H1 (cell line): ENCODE measurements around the gene TM4SF20. TPM values are rescaled to one million over a fixed set of nuclear protein-coding genes. Genes with fewer than 3 reads are reported as not detected.
A peak's percentile ranks its signal among the peaks of the same experiment; 100 is the strongest.

Experiments used
- CTCF ChIA-PET: fragments of 300-600 bp; sonication (Branson Sonifier 250); formaldehyde crosslinking; loops from one replicate; lab custom pipeline; 2021; ENCODE audit not compliant: partially characterized antibody; lab: Charles Lee
- POLR2A ChIA-PET: fragments of 300-600 bp; sonication (Branson Sonifier 250); formaldehyde crosslinking; loops from one replicate; lab custom pipeline; 2021; ENCODE audit warnings: inconsistent platforms; ENCODE audit not compliant: partially characterized antibody; lab: Charles Lee
- DNase-seq, 2 experiments: peaks; one replicate each; pipeline versions ENCODE4 v3.0.0 to v3.0.0-alpha.2; 2010 to 2022; ENCODE audit warnings: low spot score in 2 of 2, low read depth in 1 of 2, mixed read lengths in 1 of 2
- FAIRE-seq: peaks from 2 replicates; lab custom pipeline; 2011; peaks lifted over from hg19 to GRCh38; lab: Jason Lieb, UNC
- H2AFZ ChIP-seq: 2 replicates; pipeline ENCODE4 v1.8.1; 2012; ENCODE audit warnings: low read length, inconsistent platforms
- H2AK5ac ChIP-seq: 2 replicates; pipeline ENCODE4 v1.6.1; 2013; ENCODE audit warnings: low read depth, low read length
- H2BK120ac ChIP-seq: replicated peaks from 2 replicates; pipeline ENCODE3; 2013; ENCODE audit warnings: low read depth, low read length, inconsistent platforms
- H2BK12ac ChIP-seq: 2 replicates; pipeline ENCODE4 v1.6.1; 2013; ENCODE audit warnings: low read depth, low read length
- H2BK15ac ChIP-seq: 2 replicates; pipeline ENCODE4 v1.6.1; 2013; ENCODE audit warnings: low read length
- H2BK20ac ChIP-seq: 2 replicates; pipeline ENCODE4 v1.6.1; 2013; ENCODE audit warnings: low read length
- H2BK5ac ChIP-seq: 2 replicates; pipeline ENCODE4 v1.6.1; 2013; ENCODE audit warnings: low read depth, low read length
- H3K14ac ChIP-seq: 2 replicates; pipeline ENCODE4 v1.6.1; 2013; ENCODE audit warnings: inconsistent platforms; ENCODE audit not compliant: insufficient read length
- H3K18ac ChIP-seq: 2 replicates; pipeline ENCODE4 v1.6.1; 2013; ENCODE audit warnings: low read length; ENCODE audit errors: extremely low read depth
- H3K23ac ChIP-seq: 2 replicates; pipeline ENCODE4 v1.6.1; 2013; ENCODE audit warnings: inconsistent platforms; ENCODE audit not compliant: insufficient read length
- H3K23me2 ChIP-seq: 2 replicates; pipeline ENCODE4 v1.6.1; 2013; ENCODE audit warnings: low read depth, low read length
- H3K27ac ChIP-seq: 2 replicates; pipeline ENCODE4 v1.6.1; 2011; ENCODE audit warnings: low read depth, low read length, inconsistent platforms
- H3K27me3 ChIP-seq, 4 experiments: replicated peaks in 1 of 4; 1 replicate in 1 of 4; 2 replicates in 3 of 4; pipeline versions ENCODE4 v1.6.1 to v1.8.1; 2011 to 2013; ENCODE audit warnings: low read length in 3 of 4, mild to moderate bottlenecking in 3 of 4, inconsistent platforms in 2 of 4, mixed read lengths in 2 of 4, moderate library complexity in 1 of 4; ENCODE audit not compliant: control insufficient read depth in 3 of 4, insufficient read depth in 3 of 4; ENCODE audit errors: extremely low read depth in 1 of 4
- H3K36me3 ChIP-seq, 4 experiments: 2 replicates each; pipeline versions ENCODE4 v1.6.1 to v1.8.1; 2011 to 2013; ENCODE audit warnings: mild to moderate bottlenecking in 4 of 4, low read length in 3 of 4, moderate library complexity in 2 of 4, control low read depth in 1 of 4, inconsistent platforms in 1 of 4; ENCODE audit not compliant: insufficient read depth in 4 of 4, control insufficient read depth in 2 of 4
- H3K4ac ChIP-seq: replicated peaks from 2 replicates; pipeline ENCODE3; 2013; ENCODE audit warnings: low read length, low read depth, mixed read lengths, inconsistent platforms; ENCODE audit not compliant: insufficient read length
- H3K4me1 ChIP-seq, 4 experiments: replicated peaks in 1 of 4; 1 replicate in 1 of 4; 2 replicates in 3 of 4; pipeline versions ENCODE4 v1.6.1 to v1.8.1; 2011 to 2013; ENCODE audit warnings: low read length in 3 of 4, inconsistent platforms in 2 of 4, mixed read lengths in 1 of 4; ENCODE audit not compliant: insufficient read depth in 4 of 4, control insufficient read depth in 3 of 4
- H3K4me2 ChIP-seq, 2 experiments: 2 replicates each; pipeline versions ENCODE4 v1.6.1 to v1.8.1; 2011 to 2013; ENCODE audit warnings: low read depth in 2 of 2, low read length in 2 of 2, control low read depth in 1 of 2, inconsistent platforms in 1 of 2, mild to moderate bottlenecking in 1 of 2; ENCODE audit not compliant: insufficient read depth in 1 of 2
- H3K4me3 ChIP-seq, 4 experiments: fragments of 200-600, 300-600 bp in 1 of 4; sonication (generic), shearing (Covaris generic), sonication (Bioruptor Twin) in 1 of 4; 2 replicates each; pipeline versions ENCODE4 v1.5.1 to v1.8.1; 2011 to 2016; ENCODE audit warnings: low read length in 4 of 4, low read depth in 3 of 4, control low read depth in 2 of 4, inconsistent platforms in 2 of 4, mild to moderate bottlenecking in 2 of 4, mixed read lengths in 1 of 4, moderate library complexity in 1 of 4; ENCODE audit not compliant: insufficient read depth in 2 of 4; ENCODE audit errors: extremely low read depth in 1 of 4
- H3K56ac ChIP-seq: replicated peaks from 2 replicates; pipeline ENCODE3; 2013; ENCODE audit warnings: low read depth, mild to moderate bottlenecking, mixed read lengths, low read length, inconsistent platforms; ENCODE audit not compliant: insufficient read length
- H3K79me1 ChIP-seq: 2 replicates; pipeline ENCODE4 v1.6.1; 2013; ENCODE audit warnings: low read depth, low read length, control low read depth
- H3K79me2 ChIP-seq, 2 experiments: 2 replicates each; pipeline versions ENCODE4 v1.6.1 to v1.8.1; 2012 to 2013; ENCODE audit warnings: low read length in 2 of 2, mild to moderate bottlenecking in 2 of 2, inconsistent platforms in 1 of 2; ENCODE audit not compliant: insufficient read depth in 2 of 2, control insufficient read depth in 1 of 2
- H3K9ac ChIP-seq, 4 experiments: replicated peaks in 1 of 4; 1 replicate in 1 of 4; 2 replicates in 3 of 4; pipeline versions ENCODE4 v1.6.1 to v1.8.1; 2011 to 2013; ENCODE audit warnings: low read depth in 3 of 4, low read length in 3 of 4, control low read depth in 2 of 4, mild to moderate bottlenecking in 2 of 4, moderate library complexity in 2 of 4, inconsistent platforms in 1 of 4; ENCODE audit errors: extremely low read depth in 1 of 4
- H3K9me3 ChIP-seq, 2 experiments: 2 replicates each; pipeline versions ENCODE4 v1.6.1 to v1.8.1; 2012 to 2013; ENCODE audit warnings: mild to moderate bottlenecking in 2 of 2, moderate library complexity in 2 of 2, control low read depth in 1 of 2, inconsistent platforms in 1 of 2, low read depth in 1 of 2, low read length in 1 of 2, mixed read lengths in 1 of 2; ENCODE audit not compliant: insufficient read depth in 2 of 2
- H4K20me1 ChIP-seq, 2 experiments: replicated peaks in 1 of 2; 2 replicates each; pipeline versions ENCODE3 to v1.8.1; 2011 to 2013; ENCODE audit warnings: inconsistent platforms in 2 of 2, low read length in 2 of 2, mild to moderate bottlenecking in 1 of 2; ENCODE audit not compliant: insufficient read depth in 2 of 2, control insufficient read depth in 1 of 2
- H4K5ac ChIP-seq: 2 replicates; pipeline ENCODE4 v1.6.1; 2013; ENCODE audit warnings: low read length, low read depth, mixed read lengths, inconsistent platforms; ENCODE audit not compliant: insufficient read length
- H4K8ac ChIP-seq: 2 replicates; pipeline ENCODE4 v1.8.0; 2013; ENCODE audit warnings: mild to moderate bottlenecking, moderate library complexity, low read length, inconsistent platforms; ENCODE audit not compliant: insufficient read depth; ENCODE audit errors: extremely low read depth
- H4K91ac ChIP-seq: replicated peaks from 2 replicates; pipeline ENCODE3; 2013; ENCODE audit warnings: low read length, mixed read lengths, inconsistent platforms; ENCODE audit not compliant: insufficient read length
- ATF2 ChIP-seq: IDR thresholded peaks from 2 replicates; pipeline ENCODE4 v1.6.1; 2012; ENCODE audit warnings: low read length, inconsistent platforms
- BACH1 ChIP-seq: IDR thresholded peaks from 2 replicates; pipeline ENCODE4 v1.6.1; 2012; ENCODE audit warnings: low read length, improper control_type of control experiment
- BRCA1 ChIP-seq: IDR thresholded peaks from 2 replicates; pipeline ENCODE4 v1.6.1; 2012; ENCODE audit warnings: low read depth, low read length, improper control_type of control experiment
- CBX5 ChIP-seq: fragments of 300-800, 300-1000 bp; sonication (generic); IDR thresholded peaks from 2 replicates; pipeline ENCODE4 v1.7.1; 2016; ENCODE audit warnings: antibody characterized with exemption, low read length, low read depth
- CEBPB ChIP-seq: IDR thresholded peaks from 2 replicates; pipeline ENCODE4 v1.6.1; 2012; ENCODE audit warnings: low read depth, low read length
- GABPA ChIP-seq: IDR thresholded peaks from 2 replicates; pipeline ENCODE4 v1.6.1; 2011; ENCODE audit warnings: mild to moderate bottlenecking, low read length, moderate library complexity, borderline replicate concordance; ENCODE audit not compliant: insufficient read depth
- HDAC2 ChIP-seq, 2 experiments: fragments of 300-600 bp in 1 of 2; sonication (generic) in 1 of 2; IDR thresholded peaks; 2 replicates each; pipeline ENCODE4 v1.6.1; 2011 to 2012; ENCODE audit warnings: low read depth in 2 of 2, low read length in 2 of 2, mild to moderate bottlenecking in 2 of 2, moderate library complexity in 2 of 2, borderline replicate concordance in 1 of 2, inconsistent platforms in 1 of 2
- KDM5A ChIP-seq: fragments of 200-600 bp; IDR thresholded peaks from 2 replicates; pipeline ENCODE4 v1.7.1; 2012; ENCODE audit warnings: mild to moderate bottlenecking, low read length, inconsistent platforms, mixed read lengths
- POU5F1 ChIP-seq: IDR thresholded peaks from 2 replicates; pipeline ENCODE4 v1.6.1; 2011; ENCODE audit warnings: low read depth, mild to moderate bottlenecking, low read length, moderate library complexity
- SAP30 ChIP-seq: fragments of 300-600 bp; sonication (generic); IDR thresholded peaks from 2 replicates; pipeline ENCODE4 v1.7.1; 2012; ENCODE audit warnings: low read length, moderate library complexity, mild to moderate bottlenecking, inconsistent platforms; ENCODE audit not compliant: insufficient read depth, insufficient replicate concordance
- SUZ12 ChIP-seq: fragments of 200-600 bp; sonication (generic); IDR thresholded peaks from 2 replicates; pipeline ENCODE4 v1.6.1; 2012; ENCODE audit warnings: mild to moderate bottlenecking, inconsistent platforms, low read length, moderate library complexity, mixed read lengths
- ZNF274 ChIP-seq: IDR thresholded peaks from 2 replicates; pipeline ENCODE4 v1.7.0; 2012; ENCODE audit warnings: low read length, borderline replicate concordance; ENCODE audit errors: extremely low read depth
- WGBS, 2 experiments: shearing (Covaris generic) in 1 of 2; methylation state at CpG; one replicate each; pipeline versions ENCODE4 v1.1.6 to v1.1.7; 2013 to 2015; ENCODE audit warnings: low lambda C conversion rate in 2 of 2, mixed read lengths in 2 of 2, inconsistent platforms in 1 of 2, low coverage in 1 of 2, missing lambda C conversion rate in 1 of 2; ENCODE audit not compliant: insufficient replicate concordance in 2 of 2, insufficient coverage in 1 of 2, insufficient read length in 1 of 2; ENCODE audit errors: extremely low coverage in 1 of 2, missing lambda C conversion rate in 1 of 2; 5-methylcytosine and 5-hydroxymethylcytosine counted together
- polyA plus RNA-seq, 7 experiments: library from polyadenylated mRNA; depleted of rRNA in 3 of 7; stranded (reverse) in 5 of 7; unstranded in 2 of 7; fragments of >200 nt in 5 of 7; fragments of 200-250 nt in 2 of 7; gene quantifications; 1 replicate in 5 of 7; 2 replicates in 1 of 7; 4 replicates in 1 of 7; pipeline versions ENCODE4 v1.2.1 to v1.2.3, GENCODE V29; 2011 to 2013; ENCODE audit warnings: missing spikeins in 2 of 7, mixed read lengths in 2 of 7
- total RNA-seq: library from RNA; stranded (reverse); fragmentation: NEBNext Ultra II Directional; extraction: Animal tissue kit (Norgen Biotek cat#: 25700); gene quantifications from 2 replicates; pipeline ENCODE4 v1.2.1, GENCODE V29; 2021

TM4SF20 gene
- total and polyA plus RNA-seq, 2 of the 8 experiments (the other 6 are each of a cell fraction or from before 2014, with no cell fraction given): not detected

- no peak overlapping the region for H4K5ac ChIP-seq
- 97% methylated on average over 4 of the region's 4 CpGs; no CpG with 5 or more reads in 1 of the 2 experiments for WGBS, 2 experiments
- FAIRE-seq (no peak), DNase-seq (no peak)
- peaks cover 9 to 22% of the 10 kb centered on the region in 2 experiments; a peak in 3 of 4 replicates for H3K9me3 ChIP-seq
- H2AK5ac ChIP-seq: no peak overlapping the region
- H3K4me2 ChIP-seq: peak overlapping the region in 1 of 2 experiments; percentile 69; a peak in 1 of 4 replicates
- ChIA-PET CTCF (no interaction called here), POLR2A (interaction anchor here (1.4 kb wide), 1 partner anchor 25 kb away, joined by 3 read pairs; no protein-coding TSS in a partner anchor)
- H3K56ac ChIP-seq: no peak overlapping the region
- no peak overlapping the region for H3K9ac ChIP-seq
- no peaks in the 10 kb centered on the region; a peak in 1 of 7 replicates for H3K4me1 ChIP-seq
- H2BK5ac ChIP-seq: no peak overlapping the region
- H3K79me1 ChIP-seq: no peaks in the 10 kb centered on the region
- H3K36me3 ChIP-seq: peaks cover 0 to 6% (median 0%) of the 10 kb centered on the region in 4 experiments; a peak in 2 of 8 replicates
- no peak overlapping the region for H4K8ac ChIP-seq
- no peak overlapping the region for H2AFZ ChIP-seq
- H3K14ac ChIP-seq: no peak overlapping the region
- H4K91ac ChIP-seq: no peak overlapping the region
- peaks cover 0 to 3% of the 10 kb centered on the region in 2 experiments for H4K20me1 ChIP-seq
- H3K23me2 ChIP-seq: no peaks in the 10 kb centered on the region; the same call in 1 of the 2 replicates
- no peak overlapping the region for H2BK120ac ChIP-seq
- peaks cover 4 to 34% of the 10 kb centered on the region in 2 experiments; a peak in 3 of 4 replicates for H3K79me2 ChIP-seq
- no peak overlapping the region for H2BK12ac ChIP-seq
- H3K27me3 ChIP-seq: no peaks in the 10 kb centered on the region
- no peak overlapping the region for H2BK15ac ChIP-seq
- H3K4ac ChIP-seq: no peak overlapping the region
- no peak overlapping the region for H3K27ac ChIP-seq
- no peak overlapping the region for H3K18ac ChIP-seq
- no peak overlapping the region for H2BK20ac ChIP-seq
- no peak overlapping the region for H3K23ac ChIP-seq
- no peak overlapping the region for H3K4me3 ChIP-seq
- no peak for TF ChIP-seq KDM5A
- TF ChIP-seq HDAC2 (IDR thresholded peaks at IDR 0.05; ENCODE audit: borderline replicate concordance in 1 of 2, low read depth in 2 of 2, low read length in 2 of 2): no peak
- TF ChIP-seq CEBPB: no peak; the same call in 1 of the 2 replicates
- TF ChIP-seq BACH1: no peak
- no peak for TF ChIP-seq ZNF274
- TF ChIP-seq GABPA: no peak
- TF ChIP-seq SAP30: no peak
- no peak for TF ChIP-seq CBX5
- no peak for TF ChIP-seq POU5F1
- TF ChIP-seq SUZ12: no peak
- TF ChIP-seq ATF2: no peak
- TF ChIP-seq BRCA1: no peak
Measured at GRCh38 chr2:227323818-227324217, 55.3 kb downstream of the TM4SF20 start.
